Measurements from ENCODE around the gene BGN. TPM values are rescaled to one million over a fixed set of nuclear protein-coding genes. Genes with fewer than 3 reads are reported as not detected.

The BGN gene
- total RNA-seq, 1 experiment from 2014 or later = 2.9 TPM

- TF ChIP-seq POLR2AphosphoS5 (IDR thresholded peaks at IDR 0.05; ENCODE audit: low read depth, low read length) = no peak
- H3K27me3 ChIP-seq (ENCODE audit: control insufficient read depth, insufficient read depth, low read length) = no peaks in the 10 kb centered on the region
- no TSS peak for BruUV-seq (replicated peaks)
- H3K36me3 ChIP-seq (ENCODE audit: control insufficient read depth, insufficient read depth, low read length) = no peaks in the 10 kb centered on the region; the same call in 1 of the 2 replicates
- no peaks in the 10 kb centered on the region for H3K4me1 ChIP-seq (ENCODE audit: control insufficient read depth, insufficient read depth, low read length)
- ATAC-seq = no peak
- H3K27ac ChIP-seq (ENCODE audit: low read length) = no peak overlapping the region
- no peak overlapping the region for H3K4me3 ChIP-seq (ENCODE audit: low read depth in 2 of 2, low read length in 2 of 2)
- in situ Hi-C loops (cut with HindIII; ENCODE audit: low pct_unique_long_range_greater_than_20kb, low sequenced_read_pairs) (no loop called here), intact Hi-C loops (cut with micrococcal nuclease; ENCODE audit: unreplicated experiment) (no loop called here)
- no peak for DNase-seq (ENCODE audit: low read depth, low spot score)
- no peaks in the 10 kb centered on the region for H3K9me3 ChIP-seq (ENCODE audit: control insufficient read depth, insufficient read depth, low read depth, low read length)
- ChIA-PET CTCF (interaction anchor here (0.6 to 0.7 kb wide), 2 partner anchors 236 to 646 kb away, joined by 3 read pairs; no protein-coding TSS in a partner anchor), POLR2A (no interaction called here)
These were observed 37.5 kb upstream of the BGN start for GRCh38 chrX:153457136-153457825.

GRCh38 chrX:153457827-153458466, 36.8 kb upstream of the BGN start:
- no peak overlapping the region for H3K27ac ChIP-seq (ENCODE audit: low read length)
- no peaks in the 10 kb centered on the region for H3K27me3 ChIP-seq (ENCODE audit: control insufficient read depth, insufficient read depth, low read length)
- H3K4me3 ChIP-seq (ENCODE audit: low read depth in 2 of 2, low read length in 2 of 2) = no peak overlapping the region
- no TSS peak for BruUV-seq (replicated peaks)
- H3K9me3 ChIP-seq (ENCODE audit: control insufficient read depth, insufficient read depth, low read depth, low read length) = no peaks in the 10 kb centered on the region
- no peak for TF ChIP-seq CTCF (IDR thresholded peaks at IDR 0.05)
- TF ChIP-seq POLR2AphosphoS5 (IDR thresholded peaks at IDR 0.05; ENCODE audit: low read depth, low read length) = no peak
- no peak for TF ChIP-seq REST (IDR thresholded peaks at IDR 0.05; ENCODE audit: insufficient read depth in 1 of 2, low read depth in 2 of 2, low read length in 1 of 2)
- TF ChIP-seq TCF7L2 (IDR thresholded peaks at IDR 0.05; ENCODE audit: low read depth, low read length) = no peak
- TF ChIP-seq SIN3A (IDR thresholded peaks at IDR 0.05; ENCODE audit: borderline replicate concordance, insufficient read depth, low read depth, low read length) = no peak
- in situ Hi-C loops (cut with HindIII; ENCODE audit: low pct_unique_long_range_greater_than_20kb, low sequenced_read_pairs) = no loop called here
- ChIA-PET POLR2A (no interaction called here), CTCF (interaction anchor here (0.6 kb wide), 1 partner anchor 236 kb away, joined by 3 read pairs; no protein-coding TSS in a partner anchor)
- no peaks in the 10 kb centered on the region; the same call in 1 of the 2 replicates for H3K36me3 ChIP-seq (ENCODE audit: control insufficient read depth, insufficient read depth, low read length)
- DNase-seq (ENCODE audit: low read depth, low spot score) (no peak), ATAC-seq (no peak)
- intact Hi-C loops (cut with micrococcal nuclease; ENCODE audit: unreplicated experiment) = no loop called here
- H3K4me1 ChIP-seq (ENCODE audit: control insufficient read depth, insufficient read depth, low read length) = no peaks in the 10 kb centered on the region

GRCh38 chrX:153458476-153458875, 36.3 kb upstream of the BGN start:
- CTCF ChIA-PET = no interaction called here
- TF ChIP-seq REST (IDR thresholded peaks at IDR 0.05; ENCODE audit: insufficient read depth in 1 of 2, low read depth in 2 of 2, low read length in 1 of 2) (no peak), SIN3A (IDR thresholded peaks at IDR 0.05; ENCODE audit: borderline replicate concordance, insufficient read depth, low read depth, low read length) (no peak), TCF7L2 (IDR thresholded peaks at IDR 0.05; ENCODE audit: low read depth, low read length) (no peak), CTCF (IDR thresholded peaks at IDR 0.05) (no peak), POLR2AphosphoS5 (IDR thresholded peaks at IDR 0.05; ENCODE audit: low read depth, low read length) (no peak)
- POLR2A ChIA-PET = no interaction called here
- intact Hi-C loops (cut with micrococcal nuclease; ENCODE audit: unreplicated experiment) (no loop called here), in situ Hi-C loops (cut with HindIII; ENCODE audit: low pct_unique_long_range_greater_than_20kb, low sequenced_read_pairs) (no loop called here)
- no peaks in the 10 kb centered on the region; the same call in 1 of the 2 replicates for H3K36me3 ChIP-seq (ENCODE audit: control insufficient read depth, insufficient read depth, low read length)
- BruUV-seq (replicated peaks) = no TSS peak
- H3K4me3 ChIP-seq (ENCODE audit: low read depth in 2 of 2, low read length in 2 of 2) = no peak overlapping the region
- no peaks in the 10 kb centered on the region for H3K4me1 ChIP-seq (ENCODE audit: control insufficient read depth, insufficient read depth, low read length)
- H3K27ac ChIP-seq (ENCODE audit: low read length) = no peak overlapping the region
- H3K9me3 ChIP-seq (ENCODE audit: control insufficient read depth, insufficient read depth, low read depth, low read length) = no peaks in the 10 kb centered on the region
- H3K27me3 ChIP-seq (ENCODE audit: control insufficient read depth, insufficient read depth, low read length) = no peaks in the 10 kb centered on the region
- ATAC-seq (no peak), DNase-seq (ENCODE audit: low read depth, low spot score) (no peak)

All from Panc1 (cell line).